Measurements from ENCODE around the gene A2M.

Gene A2M

GRCh38 chr12:9120487-9121184 lies 4.9 kb upstream of the A2M start:
- no peak for DNase-seq (ENCODE audit: low spot score)
- no peak for TF ChIP-seq CTCF (IDR thresholded peaks at IDR 0.05; ENCODE audit: extremely low read depth, missing control alignments)

- DNase-seq (ENCODE audit: low spot score) = no peak
- TF ChIP-seq CTCF (IDR thresholded peaks at IDR 0.05; ENCODE audit: extremely low read depth, missing control alignments) = no peak
Measured at GRCh38 chr12:9118158-9118557, 2.4 kb upstream of the A2M start.

GRCh38 chr12:9114946-9115345 lies 773 bp downstream of the A2M start:
- no peak for DNase-seq (ENCODE audit: low spot score)
- TF ChIP-seq CTCF (IDR thresholded peaks at IDR 0.05; ENCODE audit: extremely low read depth, missing control alignments) = no peak

- TF ChIP-seq CTCF (IDR thresholded peaks at IDR 0.05; ENCODE audit: extremely low read depth, missing control alignments) = no peak
- no peak for DNase-seq (ENCODE audit: low spot score)
Measured at GRCh38 chr12:9113987-9114309, 1.8 kb downstream of the A2M start.

GRCh38 chr12:9113296-9113986 lies 2.3 kb downstream of the A2M start:
- TF ChIP-seq CTCF (IDR thresholded peaks at IDR 0.05; ENCODE audit: extremely low read depth, missing control alignments) = no peak
- DNase-seq (ENCODE audit: low spot score) = no peak

GRCh38 chr12:9112076-9112853 lies 3.5 kb downstream of the A2M start:
- TF ChIP-seq CTCF (IDR thresholded peaks at IDR 0.05; ENCODE audit: extremely low read depth, missing control alignments) = no peak
- DNase-seq (ENCODE audit: low spot score) = no peak

DNA sequence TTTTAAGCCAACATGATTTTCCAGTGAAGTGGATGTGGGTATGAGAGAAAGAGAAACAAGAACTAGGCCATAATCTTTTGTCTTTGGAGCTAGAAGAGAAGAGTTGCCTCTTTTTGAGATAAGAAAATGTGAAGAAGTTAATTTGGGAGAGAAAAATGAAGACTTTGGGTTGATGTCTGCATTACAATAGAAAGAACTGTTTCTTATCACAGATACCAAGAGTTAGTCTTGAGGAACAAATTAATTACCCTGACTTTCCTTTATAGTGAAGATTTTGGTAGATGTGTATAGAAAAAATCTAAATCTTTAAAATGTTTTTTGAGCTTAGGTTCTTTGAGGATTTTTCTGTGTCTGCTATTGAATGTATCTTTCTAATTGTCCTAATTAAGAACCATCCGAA lies 4.2 kb downstream of the A2M start:
- no peak for DNase-seq (ENCODE audit: low spot score)
- no peak for TF ChIP-seq CTCF (IDR thresholded peaks at IDR 0.05; ENCODE audit: extremely low read depth, missing control alignments)

Measured in GM20000 (cell line).